GM10266 (cell line): Measurements from ENCODE around the gene SARM1.

Experiments
- DNase-seq: peaks from one replicate; pipeline ENCODE4 v3.0.0; 2012; ENCODE audit errors: extremely low spot score
- TF ChIP-seq, protein P1 (sequence below): IDR thresholded peaks from 2 replicates; pipeline ENCODE4 v1.5.1; 2012; ENCODE audit warnings: mild to moderate bottlenecking, low read depth; ENCODE audit not compliant: control insufficient read depth, insufficient read depth; ENCODE audit errors: missing control alignments

Gene SARM1

GRCh38 chr17:28447396-28447760, 75.9 kb downstream of the SARM1 start:
- TF ChIP-seq, protein P1, sequence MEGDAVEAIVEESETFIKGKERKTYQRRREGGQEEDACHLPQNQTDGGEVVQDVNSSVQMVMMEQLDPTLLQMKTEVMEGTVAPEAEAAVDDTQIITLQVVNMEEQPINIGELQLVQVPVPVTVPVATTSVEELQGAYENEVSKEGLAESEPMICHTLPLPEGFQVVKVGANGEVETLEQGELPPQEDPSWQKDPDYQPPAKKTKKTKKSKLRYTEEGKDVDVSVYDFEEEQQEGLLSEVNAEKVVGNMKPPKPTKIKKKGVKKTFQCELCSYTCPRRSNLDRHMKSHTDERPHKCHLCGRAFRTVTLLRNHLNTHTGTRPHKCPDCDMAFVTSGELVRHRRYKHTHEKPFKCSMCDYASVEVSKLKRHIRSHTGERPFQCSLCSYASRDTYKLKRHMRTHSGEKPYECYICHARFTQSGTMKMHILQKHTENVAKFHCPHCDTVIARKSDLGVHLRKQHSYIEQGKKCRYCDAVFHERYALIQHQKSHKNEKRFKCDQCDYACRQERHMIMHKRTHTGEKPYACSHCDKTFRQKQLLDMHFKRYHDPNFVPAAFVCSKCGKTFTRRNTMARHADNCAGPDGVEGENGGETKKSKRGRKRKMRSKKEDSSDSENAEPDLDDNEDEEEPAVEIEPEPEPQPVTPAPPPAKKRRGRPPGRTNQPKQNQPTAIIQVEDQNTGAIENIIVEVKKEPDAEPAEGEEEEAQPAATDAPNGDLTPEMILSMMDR: no peak
- no peak for DNase-seq

- no peak for DNase-seq
- TF ChIP-seq, protein P1: no peak
These were observed 78.4 kb downstream of the SARM1 start for GRCh38 chr17:28449859-28450258.
